Measurements from ENCODE around the gene BYSL. TPM values are rescaled to one million over a fixed set of nuclear protein-coding genes. Genes with fewer than 3 reads are reported as not detected.

The BYSL gene
- total RNA-seq, 1 experiment from 2014 or later: 50.8 TPM

- TF ChIP-seq ZNF416 (CRISPR knock-in tag; IDR thresholded peaks at IDR 0.05): no peak
- TF ChIP-seq TEAD4 (CRISPR knock-in tag; IDR thresholded peaks at IDR 0.05): 0 out of 2 replicates have a peak, but pooled peaks have one; percentile 45
- TF ChIP-seq IRF1 (CRISPR knock-in tag; IDR thresholded peaks at IDR 0.05): 0 out of 2 replicates have a peak, but pooled peaks have one; percentile 42
Observed at GRCh38 chr6:41920921-41921711, at the start of gene BYSL, which contains the start of gene MED20 (continued).

GRCh38 chr6:41871691-41872090 is 49.6 kb upstream of the BYSL start:
- H3K36me3 Mint-ChIP-seq: peaks cover 3% of the 10 kb centered on the region; the same call in 1 of the 2 replicates
- ATAC-seq: no peak
- POLR2A ChIA-PET: interaction anchor here (0.7 kb wide), 1 partner anchor 131 kb away, joined by 3 read pairs; no protein-coding TSS in a partner anchor

More at GRCh38 chr6:41871691-41872090, 49.6 kb upstream of the BYSL start:
- Mint-ChIP-seq H3K27ac (no peak overlapping the region), H3K9me3 (no peaks in the 10 kb centered on the region), H3K4me3 (no peak overlapping the region), H3K4me1 (0 out of 2 replicates have a peak, but pooled peaks cover 2% of the 10 kb centered on the region), H3K27me3 (ENCODE audit: low read depth) (no peaks in the 10 kb centered on the region)
- no peak for TF ChIP-seq NFATC4 (CRISPR knock-in tag; IDR thresholded peaks at IDR 0.05)
- TF ChIP-seq TP53 (CRISPR knock-in tag; IDR thresholded peaks at IDR 0.05): no peak
- no peak for TF ChIP-seq ATF2 (CRISPR knock-in tag; IDR thresholded peaks at IDR 0.05; ENCODE audit: borderline replicate concordance, low read depth)
- TF ChIP-seq IRF2 (CRISPR knock-in tag; IDR thresholded peaks at IDR 0.05; ENCODE audit: borderline replicate concordance, low read depth): no peak
- TF ChIP-seq IRF1 (CRISPR knock-in tag; IDR thresholded peaks at IDR 0.05): no peak
- no peak for TF ChIP-seq ATF6 (CRISPR knock-in tag; IDR thresholded peaks at IDR 0.05)
- TF ChIP-seq MAX (CRISPR knock-in tag; IDR thresholded peaks at IDR 0.05): no peak
- no peak for TF ChIP-seq CDX4 (CRISPR knock-in tag; IDR thresholded peaks at IDR 0.05; ENCODE audit: borderline replicate concordance)
- no peak for DNase-seq (ENCODE audit: low spot score)
- CTCF ChIA-PET: interaction anchor here (0.6 to 1.5 kb wide), 2 partner anchors 15 to 49 kb away, joined by 3 to 4 read pairs; partner anchors contain the start of genes BYSL and MED20
